Measurements from ENCODE around the gene SLC25A24. TPM values are rescaled to one million over a fixed set of nuclear protein-coding genes. Genes with fewer than 3 reads are reported as not detected.

The SLC25A24 gene
- total and polyA plus RNA-seq, 9 of the 15 experiments (the other 6 are each of a cell fraction or from before 2014, with no cell fraction given): 6.9 to 34.9 (median 25.4) TPM

DNA sequence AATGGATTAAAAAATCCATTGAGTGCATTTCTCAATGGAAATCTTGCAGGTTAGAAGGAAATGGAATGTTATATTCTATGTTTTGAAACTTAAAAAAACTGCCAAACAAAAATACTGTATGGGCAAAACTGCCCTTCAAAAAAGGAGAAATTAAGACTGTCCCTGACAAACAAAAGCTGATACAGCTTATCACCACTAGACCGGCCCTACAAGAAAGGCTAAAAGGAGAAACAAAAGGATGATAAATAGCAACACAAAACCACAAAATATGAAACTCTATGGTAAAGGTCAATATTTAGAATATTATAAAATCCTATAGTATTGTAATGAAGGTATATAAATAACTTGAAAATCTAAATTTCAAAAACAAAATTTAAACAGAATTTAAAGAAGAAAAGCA, 60.0 kb downstream of the SLC25A24 start (continued):
- TF ChIP-seq, protein P1, sequence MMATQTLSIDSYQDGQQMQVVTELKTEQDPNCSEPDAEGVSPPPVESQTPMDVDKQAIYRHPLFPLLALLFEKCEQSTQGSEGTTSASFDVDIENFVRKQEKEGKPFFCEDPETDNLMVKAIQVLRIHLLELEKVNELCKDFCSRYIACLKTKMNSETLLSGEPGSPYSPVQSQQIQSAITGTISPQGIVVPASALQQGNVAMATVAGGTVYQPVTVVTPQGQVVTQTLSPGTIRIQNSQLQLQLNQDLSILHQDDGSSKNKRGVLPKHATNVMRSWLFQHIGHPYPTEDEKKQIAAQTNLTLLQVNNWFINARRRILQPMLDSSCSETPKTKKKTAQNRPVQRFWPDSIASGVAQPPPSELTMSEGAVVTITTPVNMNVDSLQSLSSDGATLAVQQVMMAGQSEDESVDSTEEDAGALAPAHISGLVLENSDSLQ (IDR thresholded peaks at IDR 0.05): peak; percentile 50; the same call in 1 of the 2 replicates
- TF ChIP-seq CBFA2T3 (IDR thresholded peaks at IDR 0.05): peak; percentile 73
- peak in 1 of 2 experiments; percentile 54; a peak in 1 of 4 replicates for TF ChIP-seq TBL1XR1 (IDR thresholded peaks at IDR 0.05; ENCODE audit: low read length in 2 of 2)
- TF ChIP-seq EP300 (IDR thresholded peaks at IDR 0.05; ENCODE audit: low read length): peak; percentile 56
- peak; percentile 38 for TF ChIP-seq MEIS2 (IDR thresholded peaks at IDR 0.05; ENCODE audit: partially characterized antibody)
- peak; percentile 73 for TF ChIP-seq TCF3 (CRISPR knock-in tag; IDR thresholded peaks at IDR 0.05)
- peak; percentile 74 for TF ChIP-seq NCOR1 (IDR thresholded peaks at IDR 0.05)
- TF ChIP-seq SMARCE1 (IDR thresholded peaks at IDR 0.05): peak; percentile 45
- TF ChIP-seq MTA2 (IDR thresholded peaks at IDR 0.05; ENCODE audit: low read depth): 0 out of 2 replicates have a peak, but pooled peaks have one; percentile 54
- peak; percentile 85 for TF ChIP-seq ARID1B (IDR thresholded peaks at IDR 0.05)
- TF ChIP-seq TAL1 (IDR thresholded peaks at IDR 0.05): peak; percentile 55
- peak; percentile 76 for TF ChIP-seq SMARCA4 (IDR thresholded peaks at IDR 0.05)
- TF ChIP-seq MEF2D (tag; conservative IDR thresholded peaks at IDR 0.05; ENCODE audit: low read depth): peak; percentile 77; the same call in 1 of the 2 replicates
- TF ChIP-seq ZKSCAN3 (CRISPR knock-in tag; IDR thresholded peaks at IDR 0.05): no peak
- no peak for TF ChIP-seq GABPB2 (CRISPR knock-in tag; conservative IDR thresholded peaks at IDR 0.05)
- no peak for TF ChIP-seq CC2D1A (IDR thresholded peaks at IDR 0.05)
- no peak for TF ChIP-seq ZNF77 (CRISPR knock-in tag; IDR thresholded peaks at IDR 0.05)
- peak in 1 of 2 experiments; percentile 44; a peak in 1 of 3 replicates for TF ChIP-seq CBX3 (IDR thresholded peaks at IDR 0.05; ENCODE audit: borderline replicate concordance in 1 of 2, low read length in 2 of 2)
- TF ChIP-seq FIP1L1 (IDR thresholded peaks at IDR 0.05; ENCODE audit: low read depth, low read length, poor library complexity, severe bottlenecking): no peak
- TF ChIP-seq, protein P2, sequence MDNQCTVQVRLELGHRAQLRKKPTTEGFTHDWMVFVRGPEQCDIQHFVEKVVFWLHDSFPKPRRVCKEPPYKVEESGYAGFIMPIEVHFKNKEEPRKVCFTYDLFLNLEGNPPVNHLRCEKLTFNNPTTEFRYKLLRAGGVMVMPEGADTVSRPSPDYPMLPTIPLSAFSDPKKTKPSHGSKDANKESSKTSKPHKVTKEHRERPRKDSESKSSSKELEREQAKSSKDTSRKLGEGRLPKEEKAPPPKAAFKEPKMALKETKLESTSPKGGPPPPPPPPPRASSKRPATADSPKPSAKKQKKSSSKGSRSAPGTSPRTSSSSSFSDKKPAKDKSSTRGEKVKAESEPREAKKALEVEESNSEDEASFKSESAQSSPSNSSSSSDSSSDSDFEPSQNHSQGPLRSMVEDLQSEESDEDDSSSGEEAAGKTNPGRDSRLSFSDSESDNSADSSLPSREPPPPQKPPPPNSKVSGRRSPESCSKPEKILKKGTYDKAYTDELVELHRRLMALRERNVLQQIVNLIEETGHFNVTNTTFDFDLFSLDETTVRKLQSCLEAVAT (IDR thresholded peaks at IDR 0.05): peak in 1 of 2 experiments; percentile 48; a peak in 2 of 4 replicates
- TF ChIP-seq HDAC3 (IDR thresholded peaks at IDR 0.05; ENCODE audit: borderline replicate concordance, partially characterized antibody): peak; percentile 44
- TF ChIP-seq SOX6 (IDR thresholded peaks at IDR 0.05): peak; percentile 90
- TF ChIP-seq RCOR1 (IDR thresholded peaks at IDR 0.05; ENCODE audit: borderline replicate concordance in 1 of 2, low read depth in 2 of 2, low read length in 2 of 2): no peak
- peak; percentile 63 for TF ChIP-seq TEAD4 (IDR thresholded peaks at IDR 0.05; ENCODE audit: low read length)
- no peak for TF ChIP-seq TEAD4 (CRISPR knock-in tag; IDR thresholded peaks at IDR 0.05; ENCODE audit: borderline replicate concordance)
- no peak for TF ChIP-seq ERF (CRISPR knock-in tag; IDR thresholded peaks at IDR 0.05)
- TF ChIP-seq C11orf30 (IDR thresholded peaks at IDR 0.05; ENCODE audit: low read depth): peak; percentile 62
- no peak for TF ChIP-seq RBFOX2 (IDR thresholded peaks at IDR 0.05; ENCODE audit: low read depth, low read length)
- TF ChIP-seq SMARCC2 (IDR thresholded peaks at IDR 0.05; ENCODE audit: low read depth): peak; percentile 41; the same call in 1 of the 2 replicates
- TF ChIP-seq HEY1 (CRISPR knock-in tag; IDR thresholded peaks at IDR 0.05; ENCODE audit: borderline replicate concordance): no peak
- TF ChIP-seq ZNF316 (IDR thresholded peaks at IDR 0.05): peak; percentile 74
- TF ChIP-seq BCOR (IDR thresholded peaks at IDR 0.05): no peak
- no peak for TF ChIP-seq ZNF347 (CRISPR knock-in tag; IDR thresholded peaks at IDR 0.05; ENCODE audit: low read depth)
- TF ChIP-seq MCM3 (IDR thresholded peaks at IDR 0.05): no peak

Data from K562 (cell line).